SK-N-SH (cell line): ENCODE measurements around the gene UST. TPM values are rescaled to one million over a fixed set of nuclear protein-coding genes. Genes with fewer than 3 reads are reported as not detected.

Experiments used
- CTCF ChIA-PET: fragments of 300-600, 350-600 bp; formaldehyde crosslinking; extraction: SDS; loops from one replicate; lab custom pipeline; 2021; lab: Yijun Ruan, JAX
- POLR2A ChIA-PET: fragments of 350-600 bp; sonication (Branson Sonifier 250); formaldehyde crosslinking; extraction: SDS; loops from one replicate; lab custom pipeline; 2020; ENCODE audit warnings: antibody characterized with exemption, inconsistent platforms; lab: Yijun Ruan, JAX
- DNase-seq: peaks from one replicate; pipeline ENCODE4 v3.0.0; 2012
- H2AFZ ChIP-seq: fragments of 200-600 bp; sonication (generic); 2 replicates; pipeline ENCODE4 v1.8.1; 2016; ENCODE audit warnings: antibody characterized with exemption, mild to moderate bottlenecking, low read depth
- H3F3A ChIP-seq: fragments of 200-600 bp; sonication (generic); replicated peaks from 2 replicates; pipeline ENCODE3; 2016; ENCODE audit warnings: antibody characterized with exemption, mild to moderate bottlenecking; ENCODE audit not compliant: insufficient read depth
- H3K27ac ChIP-seq, 2 experiments: fragments of 200-500 bp in 1 of 2; fragments of 200-600 bp in 1 of 2; sonication (Bioruptor generic) in 1 of 2; sonication (generic), shearing (Covaris generic) in 1 of 2; 2 replicates each; pipeline versions ENCODE4 v1.5.1 to v1.6.1; 2014 to 2016; ENCODE audit warnings: low read depth in 2 of 2, inconsistent platforms in 1 of 2, low read length in 1 of 2, mild to moderate bottlenecking in 1 of 2, mixed read lengths in 1 of 2
- H3K27me3 ChIP-seq: fragments of 200-600 bp; sonication (generic), shearing (Covaris generic); 2 replicates; pipeline ENCODE4 v1.6.1; 2016; ENCODE audit warnings: mixed run types; ENCODE audit not compliant: insufficient read depth
- H3K36me3 ChIP-seq, 2 experiments: fragments of 200-500 bp in 1 of 2; fragments of 200-600 bp in 1 of 2; sonication (Bioruptor generic) in 1 of 2; sonication (generic) in 1 of 2; replicated peaks in 1 of 2; 2 replicates each; pipeline versions ENCODE3 to v1.5.1; 2014 to 2016; ENCODE audit warnings: low read length in 1 of 2, mild to moderate bottlenecking in 1 of 2; ENCODE audit not compliant: insufficient read depth in 2 of 2, control insufficient read depth in 1 of 2
- H3K4me1 ChIP-seq, 2 experiments: fragments of 200-500 bp in 1 of 2; fragments of 200-600 bp in 1 of 2; sonication (Bioruptor generic) in 1 of 2; sonication (generic), shearing (Covaris generic) in 1 of 2; 2 replicates each; pipeline versions ENCODE4 v1.5.1 to v1.6.1; 2014 to 2016; ENCODE audit warnings: low read depth in 1 of 2, low read length in 1 of 2, mixed run types in 1 of 2; ENCODE audit not compliant: insufficient read depth in 2 of 2, control insufficient read depth in 1 of 2
- H3K4me2 ChIP-seq: fragments of 200-600 bp; sonication (generic), shearing (Covaris generic); 2 replicates; pipeline ENCODE4 v1.6.1; 2017; ENCODE audit warnings: mixed run types
- H3K4me3 ChIP-seq, 2 experiments: fragments of 200-500 bp in 1 of 2; fragments of 200-600 bp in 1 of 2; sonication (Bioruptor generic) in 1 of 2; sonication (generic), shearing (Covaris generic) in 1 of 2; 2 replicates each; pipeline versions ENCODE4 v1.5.1 to v1.8.1; 2014 to 2016; ENCODE audit warnings: low read depth in 2 of 2, inconsistent platforms in 1 of 2, low read length in 1 of 2, mild to moderate bottlenecking in 1 of 2, mixed read lengths in 1 of 2, moderate library complexity in 1 of 2
- H3K79me2 ChIP-seq: fragments of 200-600 bp; sonication (generic); 2 replicates; pipeline ENCODE4 v1.8.1; 2017; ENCODE audit warnings: mild to moderate bottlenecking; ENCODE audit not compliant: insufficient read depth
- H3K9ac ChIP-seq: fragments of 200-600 bp; sonication (generic); 2 replicates; pipeline ENCODE4 v1.6.1; 2017; ENCODE audit warnings: mixed run types
- H3K9me2 ChIP-seq: fragments of 200-600 bp; sonication (generic); 2 replicates; pipeline ENCODE4 v1.6.1; 2017; ENCODE audit warnings: mixed run types
- H3K9me3 ChIP-seq: fragments of 200-600 bp; sonication (generic); 2 replicates; pipeline ENCODE4 v1.6.1; 2017; ENCODE audit warnings: mixed run types, mild to moderate bottlenecking, moderate library complexity
- H4K20me1 ChIP-seq: fragments of 200-600 bp; sonication (generic); 2 replicates; pipeline ENCODE4 v1.6.1; 2017; ENCODE audit warnings: mild to moderate bottlenecking, mixed run types; ENCODE audit not compliant: insufficient read depth
- CHD2 ChIP-seq: fragments of 150-350 bp; IDR thresholded peaks from 2 replicates; pipeline ENCODE4 v1.6.1; 2018; ENCODE audit warnings: low read length; ENCODE audit not compliant: partially characterized antibody
- ELF1 ChIP-seq: IDR thresholded peaks from 2 replicates; pipeline ENCODE4 v1.4.0; 2012
- EZH2phosphoT487 ChIP-seq: fragments of 200-600 bp; sonication (generic); IDR thresholded peaks from 2 replicates; pipeline ENCODE4 v1.6.1; 2017; ENCODE audit warnings: low read depth, mixed run types, mild to moderate bottlenecking, antibody characterized with exemption, moderate library complexity, borderline replicate concordance
- FOXJ3 ChIP-seq: sonication (generic); formaldehyde crosslinking; IDR thresholded peaks from 2 replicates; pipeline ENCODE4 v1.5.1; 2020; ENCODE audit warnings: mild to moderate bottlenecking, missing genetic modification reagents
- FOXM1 ChIP-seq: IDR thresholded peaks from 2 replicates; pipeline ENCODE4 v1.4.0; 2012; ENCODE audit warnings: low read depth, mild to moderate bottlenecking
- GABPA ChIP-seq: IDR thresholded peaks from 2 replicates; pipeline ENCODE4 v1.4.0; 2012; ENCODE audit warnings: low read depth, mild to moderate bottlenecking
- JUND ChIP-seq: IDR thresholded peaks from 2 replicates; pipeline ENCODE4 v1.4.0; 2012
- MXI1 ChIP-seq: IDR thresholded peaks from 2 replicates; pipeline ENCODE4 v1.6.1; 2012; ENCODE audit warnings: mild to moderate bottlenecking, low read depth, low read length, improper control_type of control experiment
- POLR2AphosphoS5 ChIP-seq: IDR thresholded peaks from 2 replicates; pipeline ENCODE4 v1.6.1; 2012; ENCODE audit warnings: low read depth, low read length
- RAD21 ChIP-seq: IDR thresholded peaks from 2 replicates; pipeline ENCODE4 v1.6.1; 2012; ENCODE audit warnings: mild to moderate bottlenecking, low read length
- RCOR1 ChIP-seq: fragments of 150-350 bp; IDR thresholded peaks from 2 replicates; pipeline ENCODE4 v1.6.1; 2017; ENCODE audit warnings: antibody characterized with exemption, low read length
- RFX5 ChIP-seq: IDR thresholded peaks from 2 replicates; pipeline ENCODE4 v1.6.1; 2012; ENCODE audit warnings: mild to moderate bottlenecking, improper control_type of control experiment, low read length
- TAF1 ChIP-seq: IDR thresholded peaks from 2 replicates; pipeline ENCODE4 v1.6.1; 2012; ENCODE audit warnings: low read depth, mild to moderate bottlenecking, low read length, moderate library complexity, borderline replicate concordance
- WGBS: methylation state at CpG from one replicate; pipeline ENCODE4 v1.1.6; 2017; ENCODE audit warnings: low lambda C conversion rate; 5-methylcytosine and 5-hydroxymethylcytosine counted together
- polyA plus RNA-seq, 3 experiments: library from polyadenylated mRNA; depleted of rRNA; stranded (reverse); fragments of >200 nt; gene quantifications; 2 replicates each; pipeline ENCODE4 v1.2.3, GENCODE V29; 2012
- TF ChIP-seq, protein P1 (sequence below): fragments of 150-350 bp; IDR thresholded peaks from 2 replicates; pipeline ENCODE4 v1.6.1; 2016; ENCODE audit warnings: mild to moderate bottlenecking, low read depth, low read length
- TF ChIP-seq, protein P2 (sequence below): IDR thresholded peaks from 2 replicates; pipeline ENCODE4 v1.6.1; 2012; ENCODE audit warnings: mild to moderate bottlenecking, low read depth, low read length, moderate library complexity

UST gene
- polyA plus RNA-seq, 1 of the 3 experiments (the other 2 are of a cell fraction) = 1.7 TPM

DNA sequence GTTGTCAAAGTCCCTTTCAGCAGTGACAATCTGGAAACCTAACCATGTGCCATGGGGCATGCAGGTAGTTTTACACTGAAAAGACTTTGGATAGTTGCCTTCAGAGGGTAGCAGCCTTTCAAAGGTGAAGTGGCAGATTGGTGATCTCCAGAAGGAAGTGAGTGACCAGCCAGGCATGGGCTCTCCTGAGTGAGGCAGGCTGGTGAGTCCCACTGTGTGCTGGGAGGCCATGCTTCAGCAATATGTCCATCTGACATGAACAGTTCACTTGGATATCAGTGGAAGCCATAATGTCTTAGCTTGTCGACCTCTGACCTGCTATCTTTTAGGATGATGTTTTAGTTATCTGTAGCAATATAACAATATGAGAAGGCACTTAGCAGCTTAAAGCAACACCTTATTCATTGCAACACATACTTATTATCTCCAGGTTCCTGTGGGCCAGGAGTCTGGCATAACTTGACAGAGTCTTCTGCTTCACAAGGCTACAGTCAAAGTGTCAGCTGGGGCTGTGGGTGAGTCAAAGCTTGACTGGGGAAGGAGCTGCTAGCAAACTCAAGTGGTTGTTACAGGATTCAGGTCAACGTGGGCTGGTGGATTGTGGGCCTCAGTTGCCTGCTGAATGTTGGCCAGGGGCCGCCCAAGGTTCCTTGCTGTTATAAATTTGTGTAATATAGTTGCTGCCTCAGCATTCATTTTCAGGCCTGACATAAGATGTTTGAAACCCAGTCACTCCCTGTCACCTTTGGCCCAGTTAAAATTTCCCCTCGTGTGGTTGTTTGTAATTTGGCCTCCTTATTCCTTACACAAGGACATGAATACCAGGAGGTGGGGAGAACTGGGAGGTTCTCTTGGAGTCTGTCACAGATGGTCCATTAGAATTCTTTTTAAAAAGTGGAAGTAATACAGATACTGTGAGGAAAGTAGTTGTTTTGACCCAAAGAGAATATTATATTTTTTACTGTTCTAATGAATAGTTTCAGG is 100.2 kb downstream of the UST start:
- Histone ChIP-seq H4K20me1 (no peaks in the 10 kb centered on the region), H3K27ac (no peak overlapping the region), H3K4me1 (peaks cover 0 to 2% of the 10 kb centered on the region in 2 experiments; a peak in 1 of 4 replicates), H2AFZ (no peak overlapping the region), H3K9ac (no peak overlapping the region), H3F3A (no peaks in the 10 kb centered on the region), H3K79me2 (no peaks in the 10 kb centered on the region), H3K9me2 (no peaks in the 10 kb centered on the region), H3K9me3 (no peaks in the 10 kb centered on the region), H3K36me3 (no peaks in the 10 kb centered on the region), H3K27me3 (no peaks in the 10 kb centered on the region), H3K4me3 (no peak overlapping the region), H3K4me2 (no peak overlapping the region)
- no peak for DNase-seq
- ChIA-PET CTCF (no interaction called here), POLR2A (no interaction called here)
- WGBS = 18% methylated on average over 4 of the region's 4 CpGs
- TF ChIP-seq FOXM1 = no peak
- no peak for TF ChIP-seq CHD2
- TF ChIP-seq, protein P1, sequence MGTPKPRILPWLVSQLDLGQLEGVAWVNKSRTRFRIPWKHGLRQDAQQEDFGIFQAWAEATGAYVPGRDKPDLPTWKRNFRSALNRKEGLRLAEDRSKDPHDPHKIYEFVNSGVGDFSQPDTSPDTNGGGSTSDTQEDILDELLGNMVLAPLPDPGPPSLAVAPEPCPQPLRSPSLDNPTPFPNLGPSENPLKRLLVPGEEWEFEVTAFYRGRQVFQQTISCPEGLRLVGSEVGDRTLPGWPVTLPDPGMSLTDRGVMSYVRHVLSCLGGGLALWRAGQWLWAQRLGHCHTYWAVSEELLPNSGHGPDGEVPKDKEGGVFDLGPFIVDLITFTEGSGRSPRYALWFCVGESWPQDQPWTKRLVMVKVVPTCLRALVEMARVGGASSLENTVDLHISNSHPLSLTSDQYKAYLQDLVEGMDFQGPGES = no peak
- no peak for TF ChIP-seq ELF1
- TF ChIP-seq GABPA = no peak
- no peak for TF ChIP-seq JUND
- no peak for TF ChIP-seq POLR2AphosphoS5
- no peak for TF ChIP-seq MXI1
- TF ChIP-seq, protein P2, sequence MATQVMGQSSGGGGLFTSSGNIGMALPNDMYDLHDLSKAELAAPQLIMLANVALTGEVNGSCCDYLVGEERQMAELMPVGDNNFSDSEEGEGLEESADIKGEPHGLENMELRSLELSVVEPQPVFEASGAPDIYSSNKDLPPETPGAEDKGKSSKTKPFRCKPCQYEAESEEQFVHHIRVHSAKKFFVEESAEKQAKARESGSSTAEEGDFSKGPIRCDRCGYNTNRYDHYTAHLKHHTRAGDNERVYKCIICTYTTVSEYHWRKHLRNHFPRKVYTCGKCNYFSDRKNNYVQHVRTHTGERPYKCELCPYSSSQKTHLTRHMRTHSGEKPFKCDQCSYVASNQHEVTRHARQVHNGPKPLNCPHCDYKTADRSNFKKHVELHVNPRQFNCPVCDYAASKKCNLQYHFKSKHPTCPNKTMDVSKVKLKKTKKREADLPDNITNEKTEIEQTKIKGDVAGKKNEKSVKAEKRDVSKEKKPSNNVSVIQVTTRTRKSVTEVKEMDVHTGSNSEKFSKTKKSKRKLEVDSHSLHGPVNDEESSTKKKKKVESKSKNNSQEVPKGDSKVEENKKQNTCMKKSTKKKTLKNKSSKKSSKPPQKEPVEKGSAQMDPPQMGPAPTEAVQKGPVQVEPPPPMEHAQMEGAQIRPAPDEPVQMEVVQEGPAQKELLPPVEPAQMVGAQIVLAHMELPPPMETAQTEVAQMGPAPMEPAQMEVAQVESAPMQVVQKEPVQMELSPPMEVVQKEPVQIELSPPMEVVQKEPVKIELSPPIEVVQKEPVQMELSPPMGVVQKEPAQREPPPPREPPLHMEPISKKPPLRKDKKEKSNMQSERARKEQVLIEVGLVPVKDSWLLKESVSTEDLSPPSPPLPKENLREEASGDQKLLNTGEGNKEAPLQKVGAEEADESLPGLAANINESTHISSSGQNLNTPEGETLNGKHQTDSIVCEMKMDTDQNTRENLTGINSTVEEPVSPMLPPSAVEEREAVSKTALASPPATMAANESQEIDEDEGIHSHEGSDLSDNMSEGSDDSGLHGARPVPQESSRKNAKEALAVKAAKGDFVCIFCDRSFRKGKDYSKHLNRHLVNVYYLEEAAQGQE = no peak
- no peak for TF ChIP-seq RCOR1
- TF ChIP-seq RFX5 = no peak
- TF ChIP-seq TAF1 = no peak
- TF ChIP-seq FOXJ3 (CRISPR knock-in tag) = no peak
- TF ChIP-seq RAD21 = no peak
- TF ChIP-seq EZH2phosphoT487 = no peak
